CD4-positive, alpha-beta T cell treated with Interleukin-12 subunit alpha and Interleukin-12 subunit beta, for 1 hour (primary cell): ENCODE measurements around the gene JUN.

Experiments
- DNase-seq: peaks from one replicate; pipeline ENCODE4 v3.0.0-alpha.2; 2020

Gene JUN

GRCh38 chr1:58783993-58784757 lies at the start of gene JUN:
TSS of gene JUN (minus strand) at chr1:58784047. CDS start at chr1:58783070, 977 bp downstream.
- peak; percentile 100 for DNase-seq

- DNase-seq: no peak
Measured at GRCh38 chr1:58833166-58833565, 49.3 kb upstream of the JUN start.

- DNase-seq: no peak
Measured at GRCh38 chr1:58830291-58830690, 46.4 kb upstream of the JUN start.

GRCh38 chr1:58829866-58830265 lies 46.0 kb upstream of the JUN start:
- no peak for DNase-seq

- no peak for DNase-seq
Measured at GRCh38 chr1:58827298-58827697, 43.5 kb upstream of the JUN start.

GRCh38 chr1:58824753-58825389 lies 41.0 kb upstream of the JUN start:
- no peak for DNase-seq

- no peak for DNase-seq
Measured at GRCh38 chr1:58823481-58824010, 39.7 kb upstream of the JUN start.

GRCh38 chr1:58821309-58821708 lies 37.5 kb upstream of the JUN start:
- DNase-seq: no peak

- DNase-seq: no peak
Measured at GRCh38 chr1:58818976-58819375, 35.1 kb upstream of the JUN start.

GRCh38 chr1:58818075-58818474 lies 34.2 kb upstream of the JUN start:
- DNase-seq: no peak

- no peak for DNase-seq
Measured at GRCh38 chr1:58816747-58817221, 32.9 kb upstream of the JUN start.

GRCh38 chr1:58816072-58816746 lies 32.4 kb upstream of the JUN start:
- DNase-seq: peak; percentile 84

- DNase-seq: peak; percentile 7
Measured at GRCh38 chr1:58815686-58816071, 31.8 kb upstream of the JUN start.

GRCh38 chr1:58815069-58815685 lies 31.3 kb upstream of the JUN start:
- peak; percentile 67 for DNase-seq

- no peak for DNase-seq
Measured at GRCh38 chr1:58814251-58815068, 30.6 kb upstream of the JUN start.

- DNase-seq: no peak
Measured at GRCh38 chr1:58813801-58814200, 30.0 kb upstream of the JUN start.

- no peak for DNase-seq
Measured at GRCh38 chr1:58813361-58813760, 29.5 kb upstream of the JUN start.

- peak; percentile 79 for DNase-seq
Measured at GRCh38 chr1:58812926-58813325, 29.1 kb upstream of the JUN start.

- no peak for DNase-seq
Measured at GRCh38 chr1:58812468-58812867, 28.6 kb upstream of the JUN start.

- DNase-seq: no peak
Measured at GRCh38 chr1:58811303-58811702, 27.5 kb upstream of the JUN start.

GRCh38 chr1:58809325-58810010 lies 25.6 kb upstream of the JUN start:
- no peak for DNase-seq

GRCh38 chr1:58808077-58808476 lies 24.2 kb upstream of the JUN start:
- no peak for DNase-seq
